ENCODE measurements around the gene DOCK8. TPM values are rescaled to one million over a fixed set of nuclear protein-coding genes. Genes with fewer than 3 reads are reported as not detected.
"Not testable (repeated sequence)": the region's sequence is repeated elsewhere in the genome, so short reads cannot be mapped to it uniquely, and the experiment has no call there.

DOCK8 gene
- 46.5 TPM for total RNA-seq
- polyA plus RNA-seq (ENCODE audit: insufficient read depth, low read depth, low replicate concordance), result 5.0 TPM
- long read RNA-seq, donor 1, result 0 reads
- long read RNA-seq, donor 2, partial matches to known transcripts, result 10 of 10 reads
- long read RNA-seq, donor 2, other reads (novel, unspliced or antisense), result 0 of 10 reads
- long read RNA-seq, donor 3, partial matches to known transcripts, result 16 of 16 reads
- long read RNA-seq, donor 3, other reads (novel, unspliced or antisense), result 0 of 16 reads
- long read RNA-seq, donor 4, partial matches to known transcripts, result 9 of 9 reads
- long read RNA-seq, donor 4, other reads (novel, unspliced or antisense), result 0 of 9 reads
- long read RNA-seq, donor 5, result 0 reads
- long read RNA-seq, donor 6, result 0 reads
- long read RNA-seq, donor 7, full-length matches to known transcripts, result 1 of 14 reads
- long read RNA-seq, donor 7, partial matches to known transcripts, result 11 of 14 reads
- long read RNA-seq, donor 7, other reads (novel, unspliced or antisense), result 2 of 14 reads
- long read RNA-seq, donor 8, result 0 reads
- long read RNA-seq, donor 9, result 0 reads
- long read RNA-seq, donor 10, result 0 reads

GRCh38 chr9:214648-215493 is at the start of gene DOCK8:
Gene DOCK8, plus strand, starts transcription at chr9:214865. Its CDS starts 112 bp downstream, at chr9:214977.
- Histone ChIP-seq H3K36me3 (ENCODE audit: control insufficient read depth in 2 of 3, insufficient read depth in 3 of 3, low read length in 3 of 3) (no peaks in the 10 kb centered on the region), H3K27me3 (ENCODE audit: control insufficient read depth, insufficient read depth, low read length) (peaks cover 7% of the 10 kb centered on the region), H3K9me3 (ENCODE audit: control insufficient read depth in 2 of 3, insufficient read depth in 1 of 3, low read length in 3 of 3) (no peaks in the 10 kb centered on the region), H3K27ac (ENCODE audit: low read depth in 2 of 2, low read length in 2 of 2) (peak within 1 kb of the TSS; percentile 90 to 92), H3K9ac (ENCODE audit: low read length in 3 of 3) (peak within 1 kb of the TSS; percentile 18 to 75 (median 65)), H3K4me1 (ENCODE audit: control insufficient read depth in 2 of 3, insufficient read depth in 2 of 3, low read depth in 1 of 3, low read length in 3 of 3) (peaks cover 0 to 13% (median 0%) of the 10 kb centered on the region in 3 donors), H3K4me3 (ENCODE audit: low read length in 3 of 3) (peak within 1 kb of the TSS; percentile 50 to 68 (median 58))
- peak; percentile 60 to 84 (median 71) for DNase-seq
- no peak for FAIRE-seq
- intact Hi-C loops (cut with DNase I), result no loop called here
- peak; percentile 33 for TF ChIP-seq CTCF (IDR thresholded peaks at IDR 0.05; ENCODE audit: borderline replicate concordance, extremely low read depth, insufficient read depth)

- intact Hi-C loops (cut with DNase I); H3K9ac ChIP-seq (ENCODE audit: low read length in 3 of 3); H3K27ac ChIP-seq (ENCODE audit: low read depth in 2 of 2, low read length in 2 of 2); H3K36me3 ChIP-seq (ENCODE audit: control insufficient read depth in 2 of 3, insufficient read depth in 3 of 3, low read length in 3 of 3); H3K27me3 ChIP-seq (ENCODE audit: control insufficient read depth, insufficient read depth, low read length); H3K4me3 ChIP-seq (ENCODE audit: low read length in 3 of 3); DNase-seq; H3K9me3 ChIP-seq (ENCODE audit: control insufficient read depth in 2 of 3, insufficient read depth in 1 of 3, low read length in 3 of 3); FAIRE-seq; H3K4me1 ChIP-seq (ENCODE audit: control insufficient read depth in 2 of 3, insufficient read depth in 2 of 3, low read depth in 1 of 3, low read length in 3 of 3): not testable (repeated sequence)
Observed at GRCh38 chr9:169757-170156, 44.9 kb upstream of the DOCK8 start.

DNA sequence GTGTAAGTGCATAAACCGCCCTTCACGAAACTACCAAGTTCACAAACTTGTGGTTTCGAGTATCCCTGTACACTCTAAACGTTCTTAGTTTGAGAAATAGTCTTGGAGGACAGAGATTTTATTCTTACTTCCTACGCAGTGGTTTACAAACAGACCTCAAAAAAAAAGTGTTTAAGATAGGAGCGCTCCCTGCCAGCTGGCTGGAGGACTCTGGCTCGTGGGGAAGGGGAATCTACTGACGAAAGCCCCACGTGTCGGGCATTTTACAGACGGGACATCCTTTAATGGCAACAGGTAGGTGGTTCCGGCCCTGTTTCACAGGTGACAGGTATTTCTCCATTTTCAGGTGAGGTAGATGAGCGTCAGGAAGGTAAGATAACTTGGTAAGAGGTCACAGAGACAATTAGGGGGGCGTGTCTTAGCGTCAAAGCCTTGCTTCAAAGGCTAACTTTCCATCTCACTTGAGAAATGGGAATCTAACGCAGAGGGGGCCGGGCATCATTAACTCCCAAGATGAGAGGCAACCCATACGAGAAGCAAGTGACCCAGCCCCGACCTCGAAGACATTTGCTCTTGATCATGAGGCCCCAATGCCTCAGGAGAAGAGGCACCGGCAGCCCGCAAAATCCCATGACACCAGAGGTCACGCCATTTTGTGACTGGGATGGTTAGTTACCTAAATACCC is 36.4 kb upstream of the DOCK8 start:
- intact Hi-C loops (cut with DNase I); H3K9me3 ChIP-seq (ENCODE audit: control insufficient read depth in 2 of 3, insufficient read depth in 1 of 3, low read length in 3 of 3); H3K27ac ChIP-seq (ENCODE audit: low read depth in 2 of 2, low read length in 2 of 2); H3K27me3 ChIP-seq (ENCODE audit: control insufficient read depth, insufficient read depth, low read length); H3K9ac ChIP-seq (ENCODE audit: low read length in 3 of 3); H3K36me3 ChIP-seq (ENCODE audit: control insufficient read depth in 2 of 3, insufficient read depth in 3 of 3, low read length in 3 of 3); FAIRE-seq; H3K4me1 ChIP-seq (ENCODE audit: control insufficient read depth in 2 of 3, insufficient read depth in 2 of 3, low read depth in 1 of 3, low read length in 3 of 3): not testable (repeated sequence)
- peak in 3 of 5 donors; percentile 5 to 22 (median 7) for DNase-seq
- peak overlapping the region in 1 of 3 donors; percentile 44 for H3K4me3 ChIP-seq (ENCODE audit: low read length in 3 of 3)

DNA sequence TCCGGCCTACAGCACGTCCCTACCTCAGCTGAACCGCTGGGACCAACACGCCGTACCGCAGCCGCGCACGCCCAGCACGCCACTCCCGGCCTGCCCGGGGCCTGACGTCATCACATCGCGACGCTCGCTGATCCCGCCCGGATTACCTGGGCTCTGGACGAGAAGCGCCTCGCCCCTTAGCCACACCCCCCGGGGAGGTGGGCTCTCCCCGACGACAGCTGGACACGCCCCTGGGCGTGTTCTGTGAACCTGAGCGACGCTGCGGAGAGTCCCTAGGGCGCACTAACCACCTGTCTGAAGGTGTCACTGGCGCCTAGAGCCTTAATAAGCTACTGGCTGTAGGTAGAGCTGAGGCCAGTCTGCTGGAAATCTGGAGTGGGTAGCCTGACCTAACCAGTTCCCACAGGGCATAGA is 35.7 kb upstream of the DOCK8 start, which contains the start of gene ZNG1A:
Gene ZNG1A (minus strand): TSS at position 87 of the 414 bp plus-strand sequence. CDS start 87 bp downstream, outside the sequence.
- H3K36me3 ChIP-seq (ENCODE audit: control insufficient read depth in 2 of 3, insufficient read depth in 3 of 3, low read length in 3 of 3); H3K9me3 ChIP-seq (ENCODE audit: control insufficient read depth in 2 of 3, insufficient read depth in 1 of 3, low read length in 3 of 3); H3K27me3 ChIP-seq (ENCODE audit: control insufficient read depth, insufficient read depth, low read length); H3K27ac ChIP-seq (ENCODE audit: low read depth in 2 of 2, low read length in 2 of 2); intact Hi-C loops (cut with DNase I); H3K4me1 ChIP-seq (ENCODE audit: control insufficient read depth in 2 of 3, insufficient read depth in 2 of 3, low read depth in 1 of 3, low read length in 3 of 3); FAIRE-seq: not testable (repeated sequence)
- Histone ChIP-seq H3K4me3 (ENCODE audit: low read length in 3 of 3) (peak within 1 kb of the TSS in 1 of 3 donors; percentile 78), H3K9ac (ENCODE audit: low read length in 3 of 3) (peak within 1 kb of the TSS in 1 of 3 donors; percentile 52)
- DNase-seq, result peak in 3 of 5 donors; percentile 53 to 86 (median 85)

- H3K9me3 ChIP-seq (ENCODE audit: control insufficient read depth in 2 of 3, insufficient read depth in 1 of 3, low read length in 3 of 3); H3K9ac ChIP-seq (ENCODE audit: low read length in 3 of 3); H3K36me3 ChIP-seq (ENCODE audit: control insufficient read depth in 2 of 3, insufficient read depth in 3 of 3, low read length in 3 of 3); DNase-seq; FAIRE-seq; H3K27ac ChIP-seq (ENCODE audit: low read depth in 2 of 2, low read length in 2 of 2); H3K4me1 ChIP-seq (ENCODE audit: control insufficient read depth in 2 of 3, insufficient read depth in 2 of 3, low read depth in 1 of 3, low read length in 3 of 3); H3K4me3 ChIP-seq (ENCODE audit: low read length in 3 of 3); H3K27me3 ChIP-seq (ENCODE audit: control insufficient read depth, insufficient read depth, low read length); intact Hi-C loops (cut with DNase I): not testable (repeated sequence)
Observed at GRCh38 chr9:199601-200000, 15.1 kb upstream of the DOCK8 start.
